Upper lobe of left lung (tissue), 4 donors: ENCODE measurements around the gene GDF2.

Experiments
- CTCF ChIP-seq, 6 experiments: fragments of 450-650 bp in 4 of 6; fragments of 200-600 bp in 2 of 6; sonication (generic) in 2 of 6; IDR thresholded peaks; one replicate each; pipeline ENCODE4 v1.5.1; 2016 to 2019; ENCODE audit warnings: antibody characterized with exemption in 6 of 6
- POLR2A ChIP-seq, 4 donors: fragments of 450-650 bp; IDR thresholded peaks; one replicate each; pipeline ENCODE4 v1.5.1; 2016 to 2017; ENCODE audit warnings: antibody characterized with exemption in 4 of 4, mild to moderate bottlenecking in 2 of 4
- POLR2AphosphoS5 ChIP-seq, 2 donors: sonication (generic); formaldehyde crosslinking; IDR thresholded peaks; one replicate each; pipeline ENCODE4 v1.5.1; 2017; ENCODE audit warnings: antibody characterized with exemption in 2 of 2

DNA sequence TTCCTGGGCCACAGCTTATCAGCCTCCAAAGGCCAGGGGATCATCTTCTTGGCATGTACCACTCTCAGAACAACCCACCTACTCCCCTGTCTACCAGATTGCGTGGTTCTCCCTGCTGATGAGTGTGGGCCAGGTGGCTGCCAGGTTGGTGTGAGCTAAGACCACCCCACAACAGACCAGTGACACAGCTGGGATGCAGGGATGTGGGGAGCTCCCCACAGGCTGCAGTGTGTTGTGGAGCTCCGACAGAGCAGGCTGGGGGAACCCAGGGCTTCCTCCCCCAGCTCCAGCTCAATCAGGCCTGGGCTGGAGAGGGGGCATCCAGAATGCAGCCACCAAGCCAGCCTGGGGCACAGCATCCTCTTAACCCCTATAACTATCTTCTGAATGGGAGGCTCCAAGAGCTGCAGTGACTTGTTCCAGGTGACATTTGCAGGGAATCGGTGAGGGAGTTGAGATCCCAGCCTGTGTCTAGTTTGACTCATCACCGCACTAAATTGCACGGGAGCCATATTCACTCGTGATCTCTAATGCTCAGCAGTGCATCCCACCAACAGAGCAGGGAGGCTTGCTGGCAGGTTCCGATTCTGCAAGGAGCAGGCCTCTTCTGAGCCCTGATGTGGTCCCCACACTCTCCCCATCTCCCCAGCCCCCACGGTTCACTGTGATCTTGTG, 596 bp upstream of the GDF2 start:
- TF ChIP-seq CTCF (IDR thresholded peaks at IDR 0.05) (no peak), POLR2AphosphoS5 (IDR thresholded peaks at IDR 0.05) (no peak), POLR2A (IDR thresholded peaks at IDR 0.05) (no peak)
